GM21717 (cell line): ENCODE measurements around the gene ZNF691.
"Not testable (repeated sequence)": the region's sequence is repeated elsewhere in the genome, so short reads cannot be mapped to it uniquely, and the experiment has no call there.

Source experiments
- ATAC-seq: cut with Tn5 transposase; IDR thresholded peaks from one replicate; pipeline ENCODE4 v1.9.1; 2021; ENCODE audit warnings: mild to moderate bottlenecking, moderate library complexity; ENCODE audit not compliant: unreplicated experiment

Gene ZNF691

GRCh38 chr1:42856554-42856953 is 10.1 kb downstream of the ZNF691 start:
- ATAC-seq: not testable (repeated sequence)

- ATAC-seq: not testable (repeated sequence)
These were observed 13.0 kb downstream of the ZNF691 start for GRCh38 chr1:42859366-42859765.

GRCh38 chr1:42860339-42861013 is 14.1 kb downstream of the ZNF691 start:
- no peak for ATAC-seq

GRCh38 chr1:42861014-42861399 is 14.6 kb downstream of the ZNF691 start:
- ATAC-seq: no peak

GRCh38 chr1:42866549-42866948 is 20.1 kb downstream of the ZNF691 start:
- ATAC-seq: no peak

- ATAC-seq: not testable (repeated sequence)
These were observed 22.1 kb downstream of the ZNF691 start for GRCh38 chr1:42868466-42868865.

- ATAC-seq: not testable (repeated sequence)
These were observed 22.8 kb downstream of the ZNF691 start for GRCh38 chr1:42869254-42869653.

GRCh38 chr1:42869751-42870150 is 23.3 kb downstream of the ZNF691 start:
- ATAC-seq: not testable (repeated sequence)

- not testable (repeated sequence) for ATAC-seq
These were observed 26.7 kb downstream of the ZNF691 start for GRCh38 chr1:42873108-42873507.

- ATAC-seq: no peak
These were observed 27.3 kb downstream of the ZNF691 start for GRCh38 chr1:42873670-42874069.

- no peak for ATAC-seq
These were observed 29.6 kb downstream of the ZNF691 start for GRCh38 chr1:42876009-42876408.

- no peak for ATAC-seq
These were observed 31.0 kb downstream of the ZNF691 start for GRCh38 chr1:42877380-42877779.

- ATAC-seq: no peak
These were observed 34.0 kb downstream of the ZNF691 start for GRCh38 chr1:42880384-42880783.

GRCh38 chr1:42886046-42886739 is 39.8 kb downstream of the ZNF691 start:
- ATAC-seq: no peak

- ATAC-seq: no peak
These were observed 40.4 kb downstream of the ZNF691 start for GRCh38 chr1:42886800-42887199.

GRCh38 chr1:42887366-42887765 is 41.0 kb downstream of the ZNF691 start:
- ATAC-seq: no peak

GRCh38 chr1:42888013-42888633 is 41.7 kb downstream of the ZNF691 start:
- no peak for ATAC-seq

GRCh38 chr1:42889264-42889663 is 42.9 kb downstream of the ZNF691 start:
- no peak for ATAC-seq

- no peak for ATAC-seq
These were observed 45.2 kb downstream of the ZNF691 start for GRCh38 chr1:42891465-42892138.

- ATAC-seq: not testable (repeated sequence)
These were observed 53.5 kb downstream of the ZNF691 start for GRCh38 chr1:42899960-42900359.
